ENCODE results near the gene TAGLN.

The TAGLN gene

GRCh38 chr11:117218133-117218915 lies 19.2 kb downstream of the TAGLN start:
- Histone ChIP-seq H3K4me1 (no peaks in the 10 kb centered on the region), H3K9me3 (no peaks in the 10 kb centered on the region), H3K36me3 (peaks cover 51% of the 10 kb centered on the region), H3K27me3 (no peaks in the 10 kb centered on the region), H3K4me3 (ENCODE audit: low read depth, low read length) (no peak overlapping the region)
- DNase-seq, result no peak
- no peak for TF ChIP-seq CTCF (IDR thresholded peaks at IDR 0.05; ENCODE audit: low read depth, low read length)

GRCh38 chr11:117219001-117219400 lies 19.8 kb downstream of the TAGLN start:
- H3K9me3 ChIP-seq, result no peaks in the 10 kb centered on the region
- no peak overlapping the region for H3K4me3 ChIP-seq (ENCODE audit: low read depth, low read length)
- peaks cover 58% of the 10 kb centered on the region for H3K36me3 ChIP-seq
- H3K27me3 ChIP-seq, result no peaks in the 10 kb centered on the region
- H3K4me1 ChIP-seq, result no peaks in the 10 kb centered on the region
- DNase-seq, result no peak
- TF ChIP-seq CTCF (IDR thresholded peaks at IDR 0.05; ENCODE audit: low read depth, low read length), result no peak

GRCh38 chr11:117219455-117219854 lies 20.3 kb downstream of the TAGLN start:
- H3K4me3 ChIP-seq (ENCODE audit: low read depth, low read length), result no peak overlapping the region
- no peaks in the 10 kb centered on the region for H3K4me1 ChIP-seq
- no peak for TF ChIP-seq CTCF (IDR thresholded peaks at IDR 0.05; ENCODE audit: low read depth, low read length)
- peaks cover 57% of the 10 kb centered on the region for H3K36me3 ChIP-seq
- no peaks in the 10 kb centered on the region for H3K9me3 ChIP-seq
- no peaks in the 10 kb centered on the region for H3K27me3 ChIP-seq
- DNase-seq, result no peak

GRCh38 chr11:117219995-117220394 lies 20.8 kb downstream of the TAGLN start:
- DNase-seq, result no peak
- Histone ChIP-seq H3K36me3 (peaks cover 53% of the 10 kb centered on the region), H3K9me3 (no peaks in the 10 kb centered on the region), H3K4me3 (ENCODE audit: low read depth, low read length) (no peak overlapping the region), H3K4me1 (no peaks in the 10 kb centered on the region), H3K27me3 (no peaks in the 10 kb centered on the region)
- TF ChIP-seq CTCF (IDR thresholded peaks at IDR 0.05; ENCODE audit: low read depth, low read length), result no peak

- H3K4me1 ChIP-seq, result no peaks in the 10 kb centered on the region
- TF ChIP-seq CTCF (IDR thresholded peaks at IDR 0.05; ENCODE audit: low read depth, low read length), result no peak
- no peak overlapping the region for H3K4me3 ChIP-seq (ENCODE audit: low read depth, low read length)
- DNase-seq, result no peak
- no peaks in the 10 kb centered on the region for H3K27me3 ChIP-seq
- no peaks in the 10 kb centered on the region for H3K9me3 ChIP-seq
- H3K36me3 ChIP-seq, result peaks cover 57% of the 10 kb centered on the region
Observed at GRCh38 chr11:117220568-117220967, 21.4 kb downstream of the TAGLN start.

- Histone ChIP-seq H3K36me3 (peaks cover 55% of the 10 kb centered on the region), H3K9me3 (no peaks in the 10 kb centered on the region), H3K4me1 (no peaks in the 10 kb centered on the region), H3K27me3 (no peaks in the 10 kb centered on the region), H3K4me3 (ENCODE audit: low read depth, low read length) (no peak overlapping the region)
- no peak for DNase-seq
- TF ChIP-seq CTCF (IDR thresholded peaks at IDR 0.05; ENCODE audit: low read depth, low read length), result no peak
Observed at GRCh38 chr11:117220999-117221774, 22.0 kb downstream of the TAGLN start.
